GM18498 (cell line): ENCODE measurements around the gene MLIP.
"Not testable (repeated sequence)": the region's sequence is repeated elsewhere in the genome, so short reads cannot be mapped to it uniquely, and the experiment has no call there.

Experiments used
- ATAC-seq: cut with Tn5 transposase; IDR thresholded peaks from one replicate; pipeline ENCODE4 v1.9.1; 2021; ENCODE audit warnings: mild to moderate bottlenecking, moderate library complexity; ENCODE audit not compliant: unreplicated experiment

Gene MLIP

GRCh38 chr6:54206510-54206909, 95.3 kb downstream of the MLIP start:
- no peak for ATAC-seq

DNA sequence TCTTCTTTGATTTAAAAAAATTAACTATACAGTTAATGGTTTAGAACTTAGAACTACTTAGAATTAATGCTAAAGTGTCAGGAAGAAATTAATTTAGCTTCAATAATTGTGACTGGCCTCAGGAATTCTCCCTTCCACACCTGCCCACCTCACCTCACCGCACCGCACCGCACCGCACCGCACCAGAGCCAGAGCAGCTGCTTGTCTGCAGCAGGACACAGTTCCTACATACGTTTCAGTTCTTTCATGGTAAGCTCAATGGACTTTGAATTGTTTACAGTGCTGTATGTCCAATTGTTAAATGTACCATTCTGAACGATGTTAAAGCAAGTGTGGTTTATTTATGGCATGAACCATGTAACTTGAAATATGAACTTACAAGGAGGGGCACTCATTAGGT, 98.7 kb downstream of the MLIP start:
- not testable (repeated sequence) for ATAC-seq

DNA sequence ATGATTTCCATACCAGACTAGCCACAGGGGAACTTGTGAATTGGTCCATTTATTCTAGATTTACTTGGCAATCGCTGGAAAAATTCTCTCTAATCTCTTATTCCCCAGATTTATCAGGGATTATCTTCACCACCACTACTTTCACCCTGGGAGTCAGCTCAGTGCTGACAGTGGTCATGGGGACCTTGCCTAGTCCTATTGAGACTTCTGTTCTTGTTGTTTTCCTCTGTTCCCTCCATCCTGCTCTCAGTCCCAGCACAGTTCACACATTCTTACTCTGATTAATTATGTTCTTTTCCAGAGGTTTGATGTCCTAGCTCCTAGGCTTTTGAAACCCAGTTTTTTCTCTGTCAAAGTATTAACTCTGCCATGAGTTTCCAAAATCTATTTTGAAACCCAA, 103.0 kb downstream of the MLIP start:
- no peak for ATAC-seq

DNA sequence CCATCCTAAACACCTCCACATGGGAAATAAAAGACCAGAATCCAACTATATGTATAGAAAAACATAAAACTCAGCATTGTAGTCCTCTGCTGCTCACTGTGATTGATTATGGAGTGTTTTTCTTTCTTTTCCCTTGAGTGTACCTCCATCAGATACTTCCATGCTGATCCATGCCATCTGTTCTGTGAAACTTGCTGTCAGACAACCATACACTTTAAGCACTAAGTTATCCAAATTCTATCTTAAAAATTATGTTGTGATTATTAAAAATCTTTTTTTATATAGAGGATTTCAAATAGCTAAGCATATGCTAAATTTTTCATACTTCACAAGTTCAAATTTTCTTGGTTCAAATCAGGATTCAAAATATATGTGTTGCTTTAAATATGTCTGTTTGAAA, 105.1 kb downstream of the MLIP start:
- no peak for ATAC-seq

DNA sequence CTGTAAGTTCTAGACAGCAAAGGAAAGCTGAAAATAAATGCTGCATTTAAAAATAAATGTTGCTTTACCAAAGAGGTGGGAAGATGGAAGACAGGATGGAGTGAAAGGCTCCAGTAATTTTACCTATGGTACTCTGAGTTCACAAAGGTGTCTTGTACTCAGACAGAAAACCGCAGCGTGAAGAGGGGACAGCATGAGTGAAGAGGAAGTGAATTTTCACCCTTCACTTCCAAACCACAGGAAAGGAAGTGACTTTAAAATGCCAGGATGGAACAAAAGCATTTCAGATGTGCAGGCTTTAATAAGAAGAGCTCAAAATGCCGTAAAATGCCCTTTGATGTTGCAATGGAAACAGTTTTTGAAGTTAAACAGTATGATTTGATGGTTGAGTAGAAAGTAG, 105.8 kb downstream of the MLIP start:
- ATAC-seq, result no peak

DNA sequence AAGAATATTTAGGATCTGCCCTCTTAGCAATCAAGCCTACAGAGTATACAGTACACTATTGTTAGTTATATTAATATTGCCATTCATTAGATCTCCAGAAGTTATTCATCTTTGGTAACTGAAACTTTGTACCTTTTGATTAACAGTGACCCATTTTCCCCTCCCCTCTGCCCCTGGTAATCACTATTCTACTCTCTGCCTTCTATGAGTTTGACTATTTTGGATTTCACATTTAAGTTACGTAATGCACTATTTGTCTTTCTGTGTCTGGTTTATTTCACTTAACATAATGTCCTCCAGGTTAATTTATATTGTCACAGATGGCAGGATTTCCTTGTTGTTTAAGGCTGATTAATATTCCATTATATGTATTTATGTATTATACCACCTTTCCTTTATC, 111.0 kb downstream of the MLIP start:
- no peak for ATAC-seq

DNA sequence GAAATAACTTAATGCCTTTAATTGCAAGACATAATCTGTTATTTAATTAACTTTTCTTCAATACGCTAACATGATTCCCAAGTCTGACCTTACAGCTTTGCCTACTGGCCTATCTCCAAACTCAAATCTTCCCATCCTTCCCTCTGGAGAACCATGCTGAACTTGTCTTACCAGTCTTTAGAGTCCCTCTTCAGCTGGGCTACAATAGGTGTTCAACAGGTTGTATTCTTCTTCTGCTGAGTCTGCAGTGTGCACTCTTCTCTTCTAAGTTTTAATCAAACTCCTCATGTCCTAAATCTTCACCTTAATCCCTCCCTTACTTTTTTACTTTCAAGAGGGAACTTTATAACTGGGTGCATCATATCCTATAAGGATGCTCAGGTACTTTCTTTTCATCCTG, 121.5 kb downstream of the MLIP start:
- ATAC-seq, result no peak

DNA sequence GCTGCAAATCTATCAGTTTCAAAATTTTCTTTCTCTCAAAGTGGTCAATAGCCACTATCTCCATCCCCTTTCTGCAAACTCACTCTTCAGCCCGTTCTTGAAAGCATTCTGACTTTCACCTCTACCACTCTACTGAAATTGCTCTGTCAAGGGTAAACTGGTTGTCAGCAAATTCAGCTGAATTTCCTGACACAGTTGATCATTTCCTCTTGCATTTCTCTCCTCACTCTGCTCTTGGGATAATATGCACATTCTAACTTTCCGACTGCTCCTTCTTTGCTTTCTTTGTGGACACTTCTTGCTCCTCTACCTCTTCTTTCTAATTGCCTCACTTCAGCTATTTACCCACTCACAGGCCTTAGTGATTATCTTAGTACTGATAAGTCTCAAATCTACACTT, 123.3 kb downstream of the MLIP start:
- ATAC-seq, result no peak

- ATAC-seq, result no peak
These were observed 125.7 kb downstream of the MLIP start for GRCh38 chr6:54236984-54237383.

DNA sequence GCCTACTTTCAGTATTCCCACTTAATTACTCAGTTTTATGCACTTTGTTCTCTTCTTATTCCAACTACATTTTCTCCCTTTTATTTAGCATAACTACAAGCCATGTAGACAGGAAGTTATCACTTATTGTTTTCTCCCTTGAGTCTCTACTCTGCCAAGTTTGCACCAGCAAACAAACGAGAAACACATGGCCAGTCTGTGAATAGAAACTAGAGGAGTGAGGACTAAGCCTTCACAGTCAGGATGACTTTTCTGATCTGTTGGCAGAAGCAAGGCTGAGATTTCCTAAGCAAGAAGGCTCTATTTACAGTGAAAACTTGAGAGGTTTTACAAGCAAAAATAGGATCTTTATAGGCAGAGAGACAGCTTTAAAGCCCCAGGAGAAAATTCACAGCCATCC, 127.2 kb downstream of the MLIP start:
- ATAC-seq, result no peak

DNA sequence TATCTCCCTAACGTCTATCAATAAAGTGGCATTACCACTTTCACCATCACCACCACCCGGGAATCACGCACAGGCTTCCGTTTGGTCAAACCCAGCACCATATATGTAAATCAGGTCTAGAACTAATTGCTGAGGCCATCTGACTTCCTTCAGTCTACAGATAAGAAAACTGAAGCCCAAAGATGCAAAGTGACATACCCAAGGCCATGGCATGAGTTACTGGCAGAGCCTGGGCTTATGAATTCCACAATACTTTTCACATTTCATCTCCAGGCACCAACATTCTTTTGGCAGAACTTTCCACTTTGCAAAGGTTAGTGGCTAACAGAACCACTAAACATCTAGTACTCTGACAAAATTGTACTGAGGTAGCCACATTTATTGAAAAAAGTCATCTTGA, 132.5 kb downstream of the MLIP start:
- no peak for ATAC-seq

GRCh38 chr6:54244430-54244829, 133.2 kb downstream of the MLIP start:
- no peak for ATAC-seq

DNA sequence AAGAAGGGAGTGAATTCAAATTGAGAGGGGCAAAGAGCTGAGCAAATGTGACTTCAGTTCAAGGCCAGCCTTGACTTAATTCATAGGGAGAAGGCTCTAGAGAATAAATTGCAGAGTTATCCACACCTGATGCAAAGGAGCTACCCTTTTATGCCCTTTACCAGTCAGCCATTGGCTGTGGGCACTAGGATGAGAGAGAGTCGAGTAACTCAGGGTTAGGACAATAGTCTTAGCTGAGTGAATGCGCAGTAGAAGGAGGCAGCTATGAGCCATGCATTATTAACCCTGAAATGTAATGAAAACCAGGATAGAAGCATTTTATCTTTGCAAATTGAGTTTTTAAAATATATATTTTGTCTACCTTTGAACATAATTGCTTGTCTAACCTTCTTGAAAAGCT, 134.0 kb downstream of the MLIP start:
- no peak for ATAC-seq

- no peak for ATAC-seq
These were observed 137.1 kb downstream of the MLIP start for GRCh38 chr6:54248319-54248718.

GRCh38 chr6:54248994-54249393, 137.8 kb downstream of the MLIP start:
- ATAC-seq, result no peak

DNA sequence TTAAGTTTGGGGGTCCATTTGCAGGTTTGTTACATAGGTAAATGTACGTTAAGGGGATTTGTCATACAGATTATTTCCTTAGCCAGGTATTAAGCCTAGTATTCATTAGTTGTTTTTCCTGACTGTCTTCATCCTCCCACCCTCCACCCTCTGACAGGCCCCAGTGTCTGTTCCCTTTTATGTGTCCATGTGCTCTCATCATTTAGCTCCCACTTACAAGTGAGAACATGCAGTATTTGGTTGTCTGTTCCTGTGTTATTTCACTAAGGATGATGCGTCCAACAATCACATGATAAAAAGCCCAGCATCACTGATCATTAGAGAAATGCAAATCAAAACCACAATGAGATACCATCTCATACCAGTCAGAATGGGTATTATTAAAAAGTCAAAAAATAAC, 138.6 kb downstream of the MLIP start:
- not testable (repeated sequence) for ATAC-seq

DNA sequence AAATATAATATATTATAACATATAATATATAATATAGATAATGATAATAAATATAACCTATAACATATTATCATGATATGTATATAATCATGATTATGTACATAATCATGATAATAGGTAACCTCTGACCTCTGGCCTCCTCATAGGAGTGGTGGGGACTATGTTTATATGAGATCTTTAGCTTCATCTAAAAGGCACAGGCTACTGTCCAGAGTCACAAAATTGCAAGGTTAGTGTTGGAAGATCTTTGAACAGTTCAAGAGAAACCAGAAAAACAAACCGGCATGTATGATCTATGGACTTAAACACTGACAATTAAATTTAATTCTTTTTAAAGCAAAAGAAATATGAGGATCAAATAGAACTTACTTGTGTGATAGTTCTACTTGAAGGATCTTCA, 141.3 kb downstream of the MLIP start:
- no peak for ATAC-seq

- no peak for ATAC-seq
These were observed 141.7 kb downstream of the MLIP start for GRCh38 chr6:54252916-54253315.

- no peak for ATAC-seq
These were observed 143.6 kb downstream of the MLIP start for GRCh38 chr6:54254886-54255285.

DNA sequence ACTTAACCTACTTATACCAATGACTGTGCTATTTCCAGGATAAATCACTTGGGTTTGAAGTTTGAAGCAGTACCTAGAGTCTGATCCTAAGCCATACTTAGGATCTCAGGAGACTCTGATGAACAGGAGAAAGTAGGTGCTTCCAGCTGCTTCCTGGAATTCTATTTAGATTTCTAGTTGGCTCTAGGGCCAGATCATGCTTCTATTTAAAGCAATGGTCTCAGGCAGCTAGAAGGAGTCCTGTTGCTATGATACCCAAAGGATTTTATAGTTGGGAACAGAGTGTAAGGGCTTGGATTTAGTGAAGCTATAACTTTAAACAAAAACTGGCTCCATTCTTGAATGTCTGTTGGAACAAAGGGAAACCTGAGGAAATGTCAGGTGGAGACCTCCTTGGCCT, 144.6 kb downstream of the MLIP start:
- no peak for ATAC-seq

DNA sequence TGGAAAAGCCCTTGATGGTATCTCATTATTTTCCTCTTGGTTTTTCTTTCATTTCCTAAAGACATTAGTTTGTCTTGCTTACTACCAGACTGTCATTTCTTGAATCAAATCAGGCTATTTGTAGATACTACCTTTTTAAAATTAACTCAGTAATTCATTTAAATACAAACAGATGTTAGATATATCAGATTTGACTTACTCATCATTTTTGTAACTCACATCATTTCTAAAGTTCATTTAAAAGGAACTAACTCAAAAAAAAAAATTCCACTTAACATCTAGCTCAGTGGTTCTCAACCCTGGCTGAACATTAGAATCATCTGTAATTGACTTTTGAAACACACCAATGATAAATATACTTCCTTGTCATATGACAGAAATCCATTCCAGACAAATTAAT, 148.8 kb downstream of the MLIP start:
- ATAC-seq, result no peak

- ATAC-seq, result no peak
These were observed 151.3 kb downstream of the MLIP start for GRCh38 chr6:54262499-54262898.

GRCh38 chr6:54262971-54263370, 151.7 kb downstream of the MLIP start:
- ATAC-seq, result no peak
